HepG2 (cell line): Measurements from ENCODE around the gene CHEK1. TPM values are rescaled to one million over a fixed set of nuclear protein-coding genes. Genes with fewer than 3 reads are reported as not detected.

Experiments
- ATAC-seq: fragments of 200-7000 bp; cut with Tn5 transposase; 3 replicates; pipeline ENCODE4 v1.9.1; 2020; ENCODE audit warnings: mild to moderate bottlenecking, moderate library complexity
- BruUV-seq: library from RNA; stranded (reverse); fragments of 400-500 nt; replicated peaks from 2 replicates; lab custom pipeline; 2021; lab: Mats Ljungman, UMichigan
- CTCF ChIA-PET: fragments of 300-600 bp; formaldehyde crosslinking; extraction: SDS; loops from one replicate; lab custom pipeline; 2021; ENCODE audit warnings: low total read pairs, inconsistent platforms, low intra/inter-chr PET ratio; lab: Yijun Ruan, JAX
- POLR2A ChIA-PET: fragments of 350-600 bp; sonication (Branson Sonifier 250); formaldehyde crosslinking; loops from one replicate; lab custom pipeline; 2020; ENCODE audit warnings: antibody characterized with exemption, inconsistent platforms; lab: Yijun Ruan, JAX
- DNase-seq: peaks from one replicate; pipeline ENCODE4 v3.0.0-alpha.2; 2015; ENCODE audit warnings: low spot score
- FAIRE-seq: peaks from 3 replicates; lab custom pipeline; 2011; peaks lifted over from hg19 to GRCh38; lab: Jason Lieb, UNC
- H2AFZ ChIP-seq: one replicate; pipeline ENCODE4 v1.6.1; 2011; ENCODE audit warnings: low read length, inconsistent platforms
- H3K27ac ChIP-seq: fragments of 300-600 bp; 3 replicates; pipeline ENCODE4 v1.8.0; 2011; ENCODE audit warnings: mixed run types, mild to moderate bottlenecking, mixed read lengths, low read length, inconsistent platforms; ENCODE audit not compliant: insufficient read depth; ENCODE audit errors: extremely low read length
- H3K27me3 ChIP-seq, 2 experiments: fragments of 200-600 bp in 1 of 2; 2 replicates in 1 of 2; 3 replicates in 1 of 2; pipeline versions ENCODE4 v1.6.0 to v1.8.0; 2011; ENCODE audit warnings: low read length in 2 of 2, mild to moderate bottlenecking in 2 of 2, moderate library complexity in 2 of 2, inconsistent platforms in 1 of 2; ENCODE audit not compliant: insufficient read depth in 2 of 2, control insufficient read depth in 1 of 2
- H3K36me3 ChIP-seq, 2 experiments: fragments of 200-600 bp in 1 of 2; replicated peaks in 1 of 2; 2 replicates in 1 of 2; 3 replicates in 1 of 2; pipeline versions ENCODE4 v1.5.1 to v1.8.0; 2011; ENCODE audit warnings: low read length in 2 of 2, inconsistent platforms in 1 of 2; ENCODE audit not compliant: insufficient read depth in 2 of 2, control insufficient read depth in 1 of 2
- H3K4me1 ChIP-seq: 2 replicates; pipeline ENCODE4 v1.5.1; 2012; ENCODE audit warnings: low read length, inconsistent platforms; ENCODE audit not compliant: insufficient read depth
- H3K4me2 ChIP-seq: 2 replicates; pipeline ENCODE4 v1.6.0; 2011; ENCODE audit warnings: low read depth, low read length, inconsistent platforms
- H3K4me3 ChIP-seq, 3 experiments: fragments of 200-600 bp in 1 of 3; sonication (generic), shearing (Covaris generic) in 1 of 3; replicated peaks in 1 of 3; 2 replicates each; pipeline ENCODE4 v1.5.1; 2011 to 2016; ENCODE audit warnings: low read length in 3 of 3, inconsistent platforms in 2 of 3, low read depth in 2 of 3, mild to moderate bottlenecking in 2 of 3, control low read depth in 1 of 3, mixed read lengths in 1 of 3; ENCODE audit not compliant: insufficient read depth in 1 of 3
- H3K79me2 ChIP-seq: one replicate; pipeline ENCODE4 v1.6.1; 2011; ENCODE audit warnings: low read length, inconsistent platforms; ENCODE audit not compliant: insufficient read depth
- H3K9ac ChIP-seq: 2 replicates; pipeline ENCODE4 v1.6.0; 2011; ENCODE audit warnings: mild to moderate bottlenecking, low read depth, low read length, inconsistent platforms; ENCODE audit not compliant: insufficient read depth
- H3K9me3 ChIP-seq: 2 replicates; pipeline ENCODE4 v1.5.1; 2012; ENCODE audit warnings: mild to moderate bottlenecking, low read length
- H4K20me1 ChIP-seq: 2 replicates; pipeline ENCODE4 v1.6.0; 2011; ENCODE audit warnings: inconsistent platforms, mild to moderate bottlenecking, low read length, moderate library complexity; ENCODE audit not compliant: insufficient read depth
- ATF7-NPFF ChIP-seq: sonication (generic); formaldehyde crosslinking; IDR thresholded peaks from 2 replicates; pipeline ENCODE4 v1.8.1; 2023; ENCODE audit warnings: mild to moderate bottlenecking, low read depth, missing genetic modification reagents, moderate library complexity
- EP300 ChIP-seq, 3 experiments: sonication (generic) in 1 of 3; formaldehyde crosslinking in 1 of 3; IDR thresholded peaks; 2 replicates each; pipeline versions ENCODE4 v1.5.1 to v1.6.1; 2011 to 2020; ENCODE audit warnings: low read depth in 2 of 3, low read length in 2 of 3, borderline replicate concordance in 1 of 3, improper control_type of control experiment in 1 of 3, mild to moderate bottlenecking in 1 of 3, missing genetic modification reagents in 1 of 3, moderate library complexity in 1 of 3
- GRHL1 ChIP-seq: sonication (generic); formaldehyde crosslinking; conservative IDR thresholded peaks from 2 replicates; pipeline ENCODE4 v1.8.0; 2022; ENCODE audit warnings: missing genetic modification reagents
- SIX4 ChIP-seq: sonication (generic); formaldehyde crosslinking; IDR thresholded peaks from 2 replicates; pipeline ENCODE4 v1.4.0; 2020; ENCODE audit warnings: missing genetic modification reagents
- SRY ChIP-seq: sonication (generic); formaldehyde crosslinking; IDR thresholded peaks from 2 replicates; pipeline ENCODE4 v1.8.0; 2022; ENCODE audit warnings: mild to moderate bottlenecking, missing genetic modification reagents
- ZEB1 ChIP-seq: IDR thresholded peaks from 2 replicates; pipeline ENCODE4 v1.6.1; 2012; ENCODE audit warnings: mild to moderate bottlenecking, low read depth, inconsistent platforms; ENCODE audit not compliant: insufficient replicate concordance
- ZNF549 ChIP-seq: sonication (generic); formaldehyde crosslinking; IDR thresholded peaks from 2 replicates; pipeline ENCODE4 v1.5.0; 2020; ENCODE audit warnings: missing genetic modification reagents
- ZNF619 ChIP-seq: sonication (generic); formaldehyde crosslinking; IDR thresholded peaks from 2 replicates; pipeline ENCODE4 v1.4.0; 2020; ENCODE audit warnings: mild to moderate bottlenecking, missing genetic modification reagents
- ZNF841 ChIP-seq: sonication (generic); formaldehyde crosslinking; IDR thresholded peaks from 2 replicates; pipeline ENCODE4 v1.8.1; 2023; ENCODE audit warnings: missing genetic modification reagents, borderline replicate concordance
- ZSCAN9 ChIP-seq: IDR thresholded peaks from 2 replicates; pipeline ENCODE4 v1.6.1; 2016; ENCODE audit warnings: borderline replicate concordance
- WGBS: methylation state at CpG from one replicate; pipeline ENCODE4 v1.1.6; 2017; ENCODE audit warnings: low lambda C conversion rate; 5-methylcytosine and 5-hydroxymethylcytosine counted together
- in situ Hi-C: cut with HindIII; loops from 2 replicates; pipeline ENCODE4 v1.10.0; 2017; ENCODE audit warnings: low pct_unique_long_range_greater_than_20kb; ENCODE audit not compliant: extremely low pct_ligation_motif_present
- intact Hi-C: fragments of 100-400 bp; cut with micrococcal nuclease; formaldehyde crosslinking; loops from one replicate; pipeline ENCODE4 v1.10.0; 2022; ENCODE audit not compliant: unreplicated experiment
- polyA plus RNA-seq, 8 experiments: library from polyadenylated mRNA; depleted of rRNA in 3 of 8; stranded (reverse) in 7 of 8; unstranded in 1 of 8; fragments of >200 nt; fragmentation: Illumina TruSeq in 4 of 8; extraction: Trizol in 4 of 8; gene quantifications; 2 replicates each; pipeline versions ENCODE4 v1.2.1 to v1.2.3, GENCODE V29; 2011 to 2016; ENCODE audit warnings: low read depth in 4 of 8, missing spikeins in 1 of 8, mixed read lengths in 1 of 8; ENCODE audit not compliant: insufficient read depth in 1 of 8
- total RNA-seq, 5 experiments: library from RNA; depleted of rRNA; stranded (reverse); fragments of >200 nt; fragmentation: Illumina TruSeq; extraction: Trizol; gene quantifications; 2 replicates each; pipeline ENCODE4 v1.2.3, GENCODE V29; 2016; ENCODE audit warnings: low read depth in 1 of 5
- TF ChIP-seq, protein P1 (sequence below): sonication (generic); formaldehyde crosslinking; IDR thresholded peaks from 2 replicates; pipeline ENCODE4 v1.5.1; 2020; ENCODE audit warnings: mild to moderate bottlenecking, missing genetic modification reagents, moderate library complexity

CHEK1 gene
- total and polyA plus RNA-seq, 2 of the 13 experiments (the other 11 are each of a cell fraction or from before 2014, with no cell fraction given): 17.8 to 83.2 TPM

- Histone ChIP-seq H3K9ac (no peak overlapping the region), H3K4me1 (peaks cover 5% of the 10 kb centered on the region; the same call in 1 of the 2 replicates), H3K4me3 (no peak overlapping the region), H3K36me3 (peaks cover 13 to 37% of the 10 kb centered on the region in 2 experiments), H3K4me2 (no peak overlapping the region), H2AFZ (no peak overlapping the region), H3K27me3 (no peaks in the 10 kb centered on the region), H3K9me3 (no peaks in the 10 kb centered on the region), H3K79me2 (no peaks in the 10 kb centered on the region), H4K20me1 (no peaks in the 10 kb centered on the region), H3K27ac (no peak overlapping the region)
- no peak for FAIRE-seq
- intact Hi-C loops (no loop called here), in situ Hi-C loops (no loop called here)
- POLR2A ChIA-PET: interaction anchor here (1.0 to 1.1 kb wide), 2 partner anchors 8 to 9 kb away, joined by 3 read pairs; partner anchors contain the start of gene STT3A
- no peak for TF ChIP-seq ATF7-NPFF (CRISPR knock-in tag)
- no peak for TF ChIP-seq ZEB1
- TF ChIP-seq ZNF549 (CRISPR knock-in tag): no peak
- no peak for TF ChIP-seq SRY (CRISPR knock-in tag)
- CTCF ChIA-PET: no interaction called here
- WGBS: 98% methylated on average over 11 of the region's 11 CpGs
- DNase-seq: no peak
- no TSS peak for BruUV-seq
- ATAC-seq: no peak
Measured at GRCh38 chr11:125583496-125583895, 41.5 kb upstream of the CHEK1 start.

DNA sequence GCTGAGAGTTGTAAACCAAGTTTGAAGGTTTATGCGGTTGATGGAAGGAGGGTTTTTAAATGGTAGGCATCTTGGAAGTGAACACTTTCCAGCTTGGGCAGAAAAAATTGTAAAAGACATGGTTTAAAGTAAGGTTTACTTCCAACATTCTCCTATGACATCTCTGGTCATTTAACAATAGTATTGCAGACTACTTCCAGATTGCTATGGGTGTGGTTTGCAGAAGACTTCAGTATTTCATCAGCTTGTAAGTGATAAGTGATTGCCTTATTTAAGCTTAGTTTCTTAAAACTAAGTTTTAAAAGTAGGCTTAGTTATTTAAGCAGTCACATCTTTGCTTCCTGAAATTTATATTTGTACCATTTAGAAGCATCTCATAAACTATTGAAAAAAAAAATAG, 39.5 kb upstream of the CHEK1 start:
- ATAC-seq (no peak), FAIRE-seq (no peak), DNase-seq (no peak)
- Histone ChIP-seq H3K9ac (no peak overlapping the region), H3K9me3 (no peaks in the 10 kb centered on the region), H2AFZ (no peak overlapping the region), H3K27ac (no peak overlapping the region), H4K20me1 (no peaks in the 10 kb centered on the region), H3K4me2 (no peak overlapping the region), H3K27me3 (no peaks in the 10 kb centered on the region), H3K4me3 (no peak overlapping the region), H3K79me2 (no peaks in the 10 kb centered on the region), H3K36me3 (peaks cover 3 to 22% of the 10 kb centered on the region in 2 experiments), H3K4me1 (peaks cover 6% of the 10 kb centered on the region; the same call in 1 of the 2 replicates)
- in situ Hi-C loops (no loop called here), intact Hi-C loops (no loop called here)
- ChIA-PET CTCF (no interaction called here), POLR2A (interaction anchor here (1.5 kb wide), 1 partner anchor 16 kb away, joined by 4 read pairs; the partner anchor contains the start of gene EI24)
- no peak for TF ChIP-seq ZNF841 (CRISPR knock-in tag)
- TF ChIP-seq GRHL1 (CRISPR knock-in tag): no peak
- TF ChIP-seq, protein P1, sequence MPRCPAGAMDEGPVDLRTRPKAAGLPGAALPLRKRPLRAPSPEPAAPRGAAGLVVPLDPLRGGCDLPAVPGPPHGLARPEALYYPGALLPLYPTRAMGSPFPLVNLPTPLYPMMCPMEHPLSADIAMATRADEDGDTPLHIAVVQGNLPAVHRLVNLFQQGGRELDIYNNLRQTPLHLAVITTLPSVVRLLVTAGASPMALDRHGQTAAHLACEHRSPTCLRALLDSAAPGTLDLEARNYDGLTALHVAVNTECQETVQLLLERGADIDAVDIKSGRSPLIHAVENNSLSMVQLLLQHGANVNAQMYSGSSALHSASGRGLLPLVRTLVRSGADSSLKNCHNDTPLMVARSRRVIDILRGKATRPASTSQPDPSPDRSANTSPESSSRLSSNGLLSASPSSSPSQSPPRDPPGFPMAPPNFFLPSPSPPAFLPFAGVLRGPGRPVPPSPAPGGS: no peak
- no peak for TF ChIP-seq ZNF619 (CRISPR knock-in tag)
- no peak for TF ChIP-seq EP300 (IDR thresholded peaks at IDR 0.05; ENCODE audit: low read depth in 2 of 2, low read length in 2 of 2)
- no peak for TF ChIP-seq EP300 (CRISPR knock-in tag; IDR thresholded peaks at IDR 0.05; ENCODE audit: borderline replicate concordance)
- TF ChIP-seq SIX4: no peak
- TF ChIP-seq SRY (CRISPR knock-in tag): no peak
- TF ChIP-seq ZSCAN9: no peak
- 100% methylated on average over 1 of the region's 1 CpG for WGBS
- no TSS peak for BruUV-seq
